Colonic mucosa (tissue), 4 donors: ENCODE measurements around the gene ERMP1. TPM values are rescaled to one million over a fixed set of nuclear protein-coding genes. Genes with fewer than 3 reads are reported as not detected.

Source experiments
- DNase-seq: peaks from one replicate; pipeline ENCODE4 v3.0.0-alpha.2; 2020
- H3K27ac ChIP-seq: fragments of 200-600 bp; one replicate; pipeline ENCODE4 v1.8.0; 2021
- H3K27me3 ChIP-seq: fragments of 200-600 bp; one replicate; pipeline ENCODE4 v1.8.0; 2021
- H3K36me3 ChIP-seq: fragments of 200-600 bp; one replicate; pipeline ENCODE4 v1.8.0; 2021
- H3K4me1 ChIP-seq: fragments of 200-600 bp; one replicate; pipeline ENCODE4 v1.8.0; 2021; ENCODE audit warnings: mild to moderate bottlenecking
- H3K4me3 ChIP-seq: fragments of 200-600 bp; one replicate; pipeline ENCODE4 v1.8.0; 2021
- H3K9ac ChIP-seq, 2 donors: one replicate each; pipeline ENCODE4 v1.7.0; 2013; ENCODE audit warnings: control low read depth in 2 of 2, low read depth in 2 of 2, low read length in 2 of 2
- H3K9me3 ChIP-seq: fragments of 200-600 bp; one replicate; pipeline ENCODE4 v1.8.0; 2021
- CTCF ChIP-seq: fragments of 200-600 bp; IDR thresholded peaks from one replicate; pipeline ENCODE4 v1.8.0; 2022; ENCODE audit warnings: antibody characterized with exemption, mild to moderate bottlenecking
- intact Hi-C: fragments of 100-400 bp; cut with DNase I; formaldehyde crosslinking; loops from one replicate; pipeline ENCODE4 v1.14.1; 2022
- total RNA-seq, 2 donors: library from RNA; stranded (reverse); fragmentation: NEBNext Ultra II Directional in 1 of 2; extraction: Animal tissue kit (Norgen Biotek cat#: 25700) in 1 of 2; gene quantifications; one replicate each; pipeline ENCODE4 v1.2.1, GENCODE V29; 2021
- donor health status: healthy.
- donor health status: DM: no; HTN: no; CAD: no.
- donor health status: DM: no; HTN: no; CAD: no.

The ERMP1 gene
- total RNA-seq, 2 donors from 2014 or later, result 47.3 to 50.8 TPM

GRCh38 chr9:5863092-5863746 is 30.3 kb upstream of the ERMP1 start:
- TF ChIP-seq CTCF, result no peak
- no peaks in the 10 kb centered on the region for H3K9me3 ChIP-seq
- H3K9ac ChIP-seq, result no peak overlapping the region
- DNase-seq, result peak; percentile 82
- peak overlapping the region; percentile 42 for H3K27ac ChIP-seq
- H3K4me3 ChIP-seq, result no peak overlapping the region
- intact Hi-C loops, result no loop called here
- no peaks in the 10 kb centered on the region for H3K36me3 ChIP-seq
- H3K4me1 ChIP-seq, result no peaks in the 10 kb centered on the region
- no peaks in the 10 kb centered on the region for H3K27me3 ChIP-seq

- Histone ChIP-seq H3K4me1 (no peaks in the 10 kb centered on the region), H3K36me3 (no peaks in the 10 kb centered on the region), H3K9ac (no peak overlapping the region), H3K4me3 (no peak overlapping the region), H3K27ac (no peak overlapping the region), H3K9me3 (no peaks in the 10 kb centered on the region), H3K27me3 (no peaks in the 10 kb centered on the region)
- DNase-seq, result no peak
- no peak for TF ChIP-seq CTCF
- intact Hi-C loops, result no loop called here
Measured at GRCh38 chr9:5858833-5859232, 25.9 kb upstream of the ERMP1 start.

GRCh38 chr9:5857928-5858327 is 25.0 kb upstream of the ERMP1 start:
- TF ChIP-seq CTCF, result no peak
- H3K36me3 ChIP-seq, result no peaks in the 10 kb centered on the region
- no peaks in the 10 kb centered on the region for H3K9me3 ChIP-seq

GRCh38 chr9:5854063-5854790 is 21.3 kb upstream of the ERMP1 start:
- H3K4me3 ChIP-seq, result no peak overlapping the region
- H3K4me1 ChIP-seq, result no peaks in the 10 kb centered on the region
- no peak overlapping the region for H3K27ac ChIP-seq
- no peak for DNase-seq
- intact Hi-C loops, result no loop called here
- no peaks in the 10 kb centered on the region for H3K27me3 ChIP-seq
- TF ChIP-seq CTCF, result no peak
- no peak overlapping the region for H3K9ac ChIP-seq
- no peaks in the 10 kb centered on the region for H3K36me3 ChIP-seq
- H3K9me3 ChIP-seq, result no peaks in the 10 kb centered on the region

More at GRCh38 chr9:5857928-5858327, 25.0 kb upstream of the ERMP1 start:
- Histone ChIP-seq H3K4me1 (no peaks in the 10 kb centered on the region), H3K9ac (no peak overlapping the region), H3K27me3 (no peaks in the 10 kb centered on the region), H3K27ac (no peak overlapping the region), H3K4me3 (no peak overlapping the region)
- DNase-seq, result no peak
- intact Hi-C loops, result no loop called here

GRCh38 chr9:5853617-5854016 is 20.7 kb upstream of the ERMP1 start:
- H3K9ac ChIP-seq, result no peak overlapping the region
- no peaks in the 10 kb centered on the region for H3K36me3 ChIP-seq
- H3K27ac ChIP-seq, result no peak overlapping the region
- H3K4me3 ChIP-seq, result no peak overlapping the region
- intact Hi-C loops, result no loop called here
- H3K27me3 ChIP-seq, result no peaks in the 10 kb centered on the region
- DNase-seq, result no peak
- no peaks in the 10 kb centered on the region for H3K4me1 ChIP-seq
- no peak for TF ChIP-seq CTCF
- H3K9me3 ChIP-seq, result no peaks in the 10 kb centered on the region
